HG03108 (cell line): ENCODE data around the gene AZGP1.
A peak's percentile ranks its signal among the peaks of the same experiment; 100 is the strongest.
"Not testable (repeated sequence)": the region's sequence is repeated elsewhere in the genome, so short reads cannot be mapped to it uniquely, and the experiment has no call there.

Source experiments
- ATAC-seq: cut with Tn5 transposase; IDR thresholded peaks from one replicate; pipeline ENCODE4 v1.9.1; 2021; ENCODE audit warnings: moderate library complexity; ENCODE audit not compliant: unreplicated experiment

The AZGP1 gene

GRCh38 chr7:99975782-99976521 is at the start of gene AZGP1:
Gene AZGP1, minus strand, starts transcription at chr7:99976031. Its CDS starts 11 bp downstream, at chr7:99976020.
- ATAC-seq, result no peak

GRCh38 chr7:100024020-100024619 is 48.3 kb upstream of the AZGP1 start:
- ATAC-seq, result no peak

DNA sequence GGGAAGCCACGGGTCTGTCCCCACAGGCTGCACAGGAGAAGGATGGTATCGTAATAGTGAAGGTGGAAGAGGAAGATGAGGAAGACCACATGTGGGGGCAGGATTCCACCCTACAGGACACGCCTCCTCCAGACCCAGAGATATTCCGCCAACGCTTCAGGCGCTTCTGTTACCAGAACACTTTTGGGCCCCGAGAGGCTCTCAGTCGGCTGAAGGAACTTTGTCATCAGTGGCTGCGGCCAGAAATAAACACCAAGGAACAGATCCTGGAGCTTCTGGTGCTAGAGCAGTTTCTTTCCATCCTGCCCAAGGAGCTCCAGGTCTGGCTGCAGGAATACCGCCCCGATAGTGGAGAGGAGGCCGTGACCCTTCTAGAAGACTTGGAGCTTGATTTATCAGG is 47.7 kb upstream of the AZGP1 start:
- ATAC-seq, result no peak

DNA sequence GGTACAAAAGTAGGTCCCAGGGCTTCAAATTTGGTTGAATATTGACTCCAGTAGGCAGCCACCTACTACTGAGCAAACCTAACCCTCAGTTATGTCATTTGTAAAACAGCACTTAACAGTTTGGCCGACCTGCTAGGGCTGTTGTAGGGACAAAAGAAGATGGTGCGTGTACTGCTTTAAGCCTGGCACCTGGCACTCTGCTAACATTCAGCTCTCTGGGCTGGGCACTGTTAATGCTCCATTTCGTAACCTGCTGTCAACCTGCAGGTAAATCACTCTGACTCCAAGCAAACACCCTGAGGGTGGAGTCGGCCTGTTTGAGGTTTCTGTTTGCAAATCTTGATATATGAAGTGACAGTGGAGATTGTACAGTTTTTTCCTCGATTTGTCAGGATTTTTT is 46.8 kb upstream of the AZGP1 start:
- ATAC-seq, result no peak

- ATAC-seq, result no peak
Measured at GRCh38 chr7:100021297-100021696, 45.5 kb upstream of the AZGP1 start.

GRCh38 chr7:100019908-100020307 is 44.1 kb upstream of the AZGP1 start:
- no peak for ATAC-seq

DNA sequence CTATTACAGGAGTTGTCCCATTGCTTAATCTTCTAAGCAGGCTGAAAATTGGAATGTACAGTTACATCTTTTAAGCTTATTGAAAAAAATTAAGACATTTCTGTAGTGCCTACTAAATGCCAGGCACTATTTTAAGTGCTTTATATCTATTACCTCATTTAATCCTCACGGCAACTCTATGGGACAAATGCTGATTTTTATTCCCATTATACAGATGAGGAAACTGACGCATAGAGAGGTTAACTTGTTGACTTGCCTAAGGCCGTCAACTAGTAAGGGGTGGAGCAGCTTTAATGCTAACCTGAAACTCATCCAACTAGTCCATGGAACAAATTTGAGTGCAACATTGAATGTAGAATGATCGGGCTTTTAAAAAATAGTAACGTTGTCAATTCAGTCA is 42.0 kb upstream of the AZGP1 start:
- ATAC-seq, result no peak

- ATAC-seq, result no peak
Measured at GRCh38 chr7:100017300-100017699, 41.5 kb upstream of the AZGP1 start.

DNA sequence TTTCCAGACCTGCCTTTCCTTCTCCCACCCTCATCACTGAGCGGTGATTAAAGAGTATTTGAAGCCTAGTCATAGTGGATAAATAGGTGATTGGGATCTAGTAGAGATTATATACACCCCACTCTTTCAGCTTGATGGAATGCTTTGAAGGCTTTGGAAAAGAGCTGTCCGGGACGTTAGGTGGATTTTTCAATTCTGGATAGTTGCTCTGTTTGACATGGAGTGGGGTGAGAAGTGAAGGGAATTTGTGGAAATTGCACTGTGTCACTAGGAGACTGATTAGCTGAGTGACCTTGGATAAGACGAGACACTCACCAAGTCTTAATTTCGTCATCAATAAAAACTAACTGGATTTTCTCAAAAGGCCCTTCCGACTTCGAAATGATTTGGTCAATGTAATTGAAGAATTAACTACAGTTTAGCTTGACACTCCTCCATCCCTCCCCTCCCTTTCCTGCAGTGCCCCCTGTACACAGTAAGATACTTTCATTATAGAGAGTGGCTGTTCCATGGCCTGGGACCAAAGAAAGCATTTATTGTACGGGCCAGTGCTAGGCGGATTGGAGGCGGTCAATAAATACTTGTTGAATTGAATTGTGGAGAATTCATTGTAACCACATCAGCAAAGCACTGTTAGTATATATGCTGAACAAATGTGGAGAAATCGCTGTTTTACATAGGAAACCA is 40.5 kb upstream of the AZGP1 start:
- ATAC-seq, result no peak

GRCh38 chr7:100015232-100016214 is 39.7 kb upstream of the AZGP1 start, which contains the start of gene ZKSCAN1:
Gene ZKSCAN1, plus strand, starts transcription at chr7:100015596. Its CDS starts 7,911 bp downstream, at chr7:100023507.
- peak; percentile 93 for ATAC-seq

- no peak for ATAC-seq
Measured at GRCh38 chr7:100013328-100013676, 37.5 kb upstream of the AZGP1 start.

DNA sequence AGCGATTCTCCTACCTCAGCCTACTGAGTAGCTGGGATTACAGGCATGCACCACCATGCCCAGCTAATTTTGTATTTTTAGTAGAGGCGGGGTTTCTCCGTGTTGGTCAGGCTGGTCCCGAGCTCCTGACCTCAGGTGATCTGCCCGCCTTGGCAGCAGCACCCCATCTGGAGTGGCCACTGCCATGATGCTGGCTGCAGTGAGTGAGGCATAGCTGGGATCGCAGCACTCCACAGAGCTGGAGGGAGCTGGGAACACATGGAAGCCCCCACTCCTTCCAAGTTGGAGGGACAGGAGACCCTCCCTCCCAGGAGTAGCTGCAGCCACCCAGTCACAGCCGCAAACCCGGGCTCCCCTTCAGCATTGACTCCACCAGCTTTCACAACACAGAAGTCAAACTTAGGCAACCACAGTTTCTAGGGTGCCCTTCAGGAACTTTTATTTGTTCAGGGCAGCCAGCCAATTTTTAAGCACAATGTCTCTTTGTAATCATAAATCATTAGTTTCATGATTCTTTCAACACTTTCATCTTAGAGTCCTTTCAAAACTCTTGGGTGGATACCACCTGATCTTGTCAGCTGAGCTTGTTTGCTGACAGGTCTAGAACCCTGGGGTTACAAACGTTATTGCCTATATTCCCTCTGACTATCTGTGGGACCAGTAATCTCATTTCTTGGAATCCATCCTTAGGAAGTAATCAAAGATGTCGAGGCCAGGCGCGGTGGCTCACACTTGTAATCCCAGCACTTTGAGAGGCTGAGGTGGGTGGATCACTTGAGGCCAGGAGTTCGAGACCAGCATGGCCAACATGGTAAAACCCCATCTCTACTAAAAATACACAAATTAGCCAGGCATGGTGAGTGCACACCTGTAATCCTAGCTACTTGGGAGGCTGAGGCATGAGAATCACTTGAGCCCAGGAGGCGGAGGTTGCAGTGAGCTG is 36.8 kb upstream of the AZGP1 start:
- not testable (repeated sequence) for ATAC-seq

GRCh38 chr7:100011516-100011915 is 35.7 kb upstream of the AZGP1 start:
- no peak for ATAC-seq

GRCh38 chr7:100010901-100011300 is 35.1 kb upstream of the AZGP1 start:
- ATAC-seq, result no peak

- ATAC-seq, result not testable (repeated sequence)
Measured at GRCh38 chr7:100009952-100010351, 34.1 kb upstream of the AZGP1 start.

DNA sequence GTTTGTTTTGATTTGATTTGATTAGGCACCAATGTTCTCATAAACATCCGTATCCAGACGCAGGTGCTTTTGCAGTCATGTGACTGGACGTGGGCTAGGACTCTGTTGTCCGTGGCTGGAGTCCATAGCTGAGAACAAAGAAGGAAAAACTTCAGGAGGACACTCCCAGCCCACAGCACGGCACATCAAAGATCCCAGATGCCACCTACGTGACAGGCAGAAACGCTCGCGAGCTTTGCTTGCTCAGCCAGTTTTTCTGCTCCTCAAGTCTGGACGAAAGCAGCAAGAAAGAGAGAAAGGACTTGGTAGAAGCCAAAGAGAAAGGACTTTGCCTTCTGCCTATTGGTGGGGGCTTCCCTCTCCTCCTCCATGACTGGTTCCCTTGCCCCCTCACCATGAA is 32.7 kb upstream of the AZGP1 start:
- ATAC-seq, result no peak

GRCh38 chr7:100007887-100008286 is 32.1 kb upstream of the AZGP1 start:
- ATAC-seq, result no peak

- ATAC-seq, result no peak
Measured at GRCh38 chr7:100003711-100004661, 28.2 kb upstream of the AZGP1 start.

DNA sequence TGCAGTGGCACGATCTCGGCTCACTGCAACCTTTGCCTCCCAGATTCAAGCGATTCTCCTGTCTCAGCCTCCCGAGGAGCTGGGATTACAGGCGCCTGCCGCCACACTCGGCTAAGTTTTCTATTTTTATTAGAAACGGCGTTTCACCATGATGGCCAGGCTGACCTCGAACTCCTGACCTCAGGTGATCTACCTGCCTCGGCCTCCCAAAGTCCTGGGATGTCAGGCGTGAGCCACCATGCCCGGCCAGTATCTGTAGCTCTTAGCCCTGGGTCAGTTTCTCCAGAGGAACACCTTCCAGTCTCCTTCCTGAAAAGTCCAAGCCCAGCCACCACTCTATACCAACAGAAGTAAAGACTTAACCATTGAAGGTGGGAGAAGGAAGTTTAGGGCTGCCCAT is 24.4 kb upstream of the AZGP1 start:
- ATAC-seq, result no peak
